ENCODE results near the gene BTBD19. TPM values are rescaled to one million over a fixed set of nuclear protein-coding genes. Genes with fewer than 3 reads are reported as not detected.
A peak's percentile ranks its signal among the peaks of the same experiment; 100 is the strongest.
"Not testable (repeated sequence)": the region's sequence is repeated elsewhere in the genome, so short reads cannot be mapped to it uniquely, and the experiment has no call there.

The BTBD19 gene
- total RNA-seq, 1 experiment from 2014 or later: 1.6 TPM

DNA sequence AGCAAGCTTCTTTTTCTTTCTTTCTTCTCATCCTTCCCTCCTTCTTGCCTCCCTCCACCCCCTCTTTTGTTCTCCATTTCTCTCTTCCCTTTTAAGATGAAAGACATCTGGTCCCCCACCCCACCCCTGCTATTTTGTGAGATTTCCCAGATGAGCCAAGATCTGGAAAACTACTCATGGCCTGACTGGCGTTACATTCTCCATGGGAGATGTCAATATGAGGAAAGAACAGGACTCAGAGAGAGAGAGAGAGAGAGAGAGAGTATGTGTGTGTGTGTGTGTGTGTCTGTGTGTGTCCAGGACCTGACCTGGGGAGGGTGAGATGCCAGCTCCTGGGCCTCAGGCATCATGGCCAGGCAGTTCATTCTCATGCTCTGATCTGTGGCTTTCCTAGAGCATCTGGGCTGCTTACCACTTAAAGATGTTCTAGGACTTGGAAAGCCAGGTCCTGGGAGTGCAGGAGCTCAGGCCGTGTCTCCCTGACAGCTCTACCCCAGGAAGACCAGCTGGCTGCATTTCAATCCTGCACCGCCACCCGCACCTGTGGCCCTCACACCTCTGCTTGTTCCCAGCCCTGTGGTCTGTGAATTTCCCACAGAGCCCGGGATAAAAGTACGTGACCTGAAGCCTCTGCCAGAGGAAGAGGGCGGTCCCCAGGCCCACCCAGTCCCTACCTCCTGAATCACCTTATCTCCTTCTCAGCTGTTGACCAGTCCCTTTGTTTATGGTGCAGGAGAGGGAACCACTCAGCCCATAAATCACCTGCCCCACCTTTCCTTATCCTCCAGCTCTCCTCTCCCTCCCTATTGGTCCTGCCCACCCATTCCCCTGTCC, 17.1 kb upstream of the BTBD19 start:
- 0 out of 2 replicates have a peak, but pooled peaks cover 5% of the 10 kb centered on the region for H3K4me1 ChIP-seq
- H3K36me3 ChIP-seq (ENCODE audit: control insufficient read depth, insufficient read depth, low read length): no peaks in the 10 kb centered on the region
- H3K4me3 ChIP-seq (ENCODE audit: low read depth, low read length): no peak overlapping the region
- H3K27me3 ChIP-seq (replicated peaks; ENCODE audit: control insufficient read depth, insufficient read depth, low read length): no peaks in the 10 kb centered on the region
- BruUV-seq (replicated peaks): no TSS peak
- intact Hi-C loops (cut with micrococcal nuclease; ENCODE audit: unreplicated experiment): loop anchor here (5.0 kb wide), 2 partner anchors 59 to 221 kb away; partner anchors contain the start of genes HECTD3, RNU5D-1 and UROD
- Mint-ChIP-seq H3K4me3 (ENCODE audit: unreplicated experiment) (no peak overlapping the region), H3K9me3 (ENCODE audit: unreplicated experiment) (no peaks in the 10 kb centered on the region), H3K27me3 (ENCODE audit: insufficient read depth, unreplicated experiment) (no peaks in the 10 kb centered on the region), H3K27ac (ENCODE audit: unreplicated experiment) (no peak overlapping the region), H3K4me1 (ENCODE audit: low read depth, unreplicated experiment) (peaks cover 14% of the 10 kb centered on the region), H3K36me3 (ENCODE audit: insufficient read depth, unreplicated experiment) (no peaks in the 10 kb centered on the region)
- TF ChIP-seq, protein P1, sequence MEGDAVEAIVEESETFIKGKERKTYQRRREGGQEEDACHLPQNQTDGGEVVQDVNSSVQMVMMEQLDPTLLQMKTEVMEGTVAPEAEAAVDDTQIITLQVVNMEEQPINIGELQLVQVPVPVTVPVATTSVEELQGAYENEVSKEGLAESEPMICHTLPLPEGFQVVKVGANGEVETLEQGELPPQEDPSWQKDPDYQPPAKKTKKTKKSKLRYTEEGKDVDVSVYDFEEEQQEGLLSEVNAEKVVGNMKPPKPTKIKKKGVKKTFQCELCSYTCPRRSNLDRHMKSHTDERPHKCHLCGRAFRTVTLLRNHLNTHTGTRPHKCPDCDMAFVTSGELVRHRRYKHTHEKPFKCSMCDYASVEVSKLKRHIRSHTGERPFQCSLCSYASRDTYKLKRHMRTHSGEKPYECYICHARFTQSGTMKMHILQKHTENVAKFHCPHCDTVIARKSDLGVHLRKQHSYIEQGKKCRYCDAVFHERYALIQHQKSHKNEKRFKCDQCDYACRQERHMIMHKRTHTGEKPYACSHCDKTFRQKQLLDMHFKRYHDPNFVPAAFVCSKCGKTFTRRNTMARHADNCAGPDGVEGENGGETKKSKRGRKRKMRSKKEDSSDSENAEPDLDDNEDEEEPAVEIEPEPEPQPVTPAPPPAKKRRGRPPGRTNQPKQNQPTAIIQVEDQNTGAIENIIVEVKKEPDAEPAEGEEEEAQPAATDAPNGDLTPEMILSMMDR (IDR thresholded peaks at IDR 0.05; ENCODE audit: insufficient read depth in 1 of 2, low read depth in 1 of 2, low read length in 1 of 2, severe bottlenecking in 1 of 2, unreplicated experiment in 1 of 2): no peak
- ChIA-PET POLR2A (interaction anchor here (0.5 kb wide), 1 partner anchor 9 kb away, joined by 3 read pairs; the partner anchor contains the start of gene PLK3), CTCF (interaction anchor here (0.5 to 1.1 kb wide), 3 partner anchors 17 to 1548 kb away, joined by 3 to 10 read pairs (median 3); partner anchors contain the start of genes BTBD19 and HECTD3)
- DNase-seq: no peak
- H3K9me3 ChIP-seq: no peaks in the 10 kb centered on the region

DNA sequence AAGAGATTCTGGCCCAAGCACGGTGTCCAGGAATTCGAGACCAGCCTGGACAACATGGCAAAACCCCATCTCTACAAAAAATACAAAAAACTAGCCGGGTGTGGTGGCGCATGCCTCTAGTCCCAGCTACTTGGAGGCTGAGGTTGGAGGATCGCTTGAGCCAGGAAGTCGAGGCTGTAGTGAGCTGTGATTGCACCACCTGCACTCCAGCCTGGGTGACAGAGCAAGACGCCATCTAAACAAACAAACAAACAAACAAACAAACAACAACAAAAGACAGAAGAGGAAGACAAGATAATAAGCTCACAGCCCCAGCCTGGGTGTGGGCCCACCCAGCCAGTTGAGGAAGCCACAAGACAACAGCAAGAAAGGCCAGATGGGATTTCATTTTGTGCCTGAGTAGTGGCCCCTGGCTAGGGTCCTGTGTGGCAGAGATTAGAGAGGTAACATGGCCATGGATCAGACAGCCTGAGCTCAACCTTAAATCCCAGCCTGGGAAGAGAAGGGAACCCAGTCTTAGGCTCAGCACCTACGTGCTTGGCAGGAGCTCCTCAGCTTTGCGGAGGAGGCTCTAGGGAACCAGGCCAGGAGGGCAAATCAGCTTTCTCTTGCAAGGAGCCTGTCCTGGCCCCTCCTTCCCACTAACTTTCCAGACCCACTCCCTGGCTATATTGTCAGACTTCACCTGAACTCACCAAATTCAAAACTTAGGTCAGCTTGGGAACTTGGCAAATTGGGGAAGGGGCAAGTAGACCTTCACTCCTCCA, 15.4 kb upstream of the BTBD19 start:
- peak overlapping the region; percentile 4 for H3K4me3 Mint-ChIP-seq (ENCODE audit: unreplicated experiment)
- H3K27me3 Mint-ChIP-seq (ENCODE audit: insufficient read depth, unreplicated experiment): no peaks in the 10 kb centered on the region
- Histone ChIP-seq H3K9me3 (no peaks in the 10 kb centered on the region), H3K4me3 (ENCODE audit: low read depth, low read length) (no peak overlapping the region), H3K36me3 (ENCODE audit: control insufficient read depth, insufficient read depth, low read length) (no peaks in the 10 kb centered on the region), H3K27me3 (replicated peaks; ENCODE audit: control insufficient read depth, insufficient read depth, low read length) (no peaks in the 10 kb centered on the region), H3K4me1 (0 out of 2 replicates have a peak, but pooled peaks cover 5% of the 10 kb centered on the region)
- intact Hi-C loops (cut with micrococcal nuclease; ENCODE audit: unreplicated experiment): loop anchor here (5.0 kb wide), 2 partner anchors 61 to 219 kb away; partner anchors contain the start of genes HECTD3, RNU5D-1 and UROD
- H3K4me1 Mint-ChIP-seq (ENCODE audit: low read depth, unreplicated experiment): peaks cover 14% of the 10 kb centered on the region
- POLR2A ChIA-PET: interaction anchor here (0.7 to 1.1 kb wide), 3 partner anchors 12 to 20 kb away, joined by 3 to 4 read pairs (median 4); no protein-coding TSS in a partner anchor
- DNase-seq: no peak
- no peaks in the 10 kb centered on the region for H3K9me3 Mint-ChIP-seq (ENCODE audit: unreplicated experiment)
- H3K36me3 Mint-ChIP-seq (ENCODE audit: insufficient read depth, unreplicated experiment): no peaks in the 10 kb centered on the region
- peak overlapping the region; percentile 74 for H3K27ac Mint-ChIP-seq (ENCODE audit: unreplicated experiment)
- CTCF ChIA-PET: interaction anchor here (0.6 to 1.1 kb wide), 4 partner anchors 26 to 1445 kb away, joined by 4 to 6 read pairs (median 4); partner anchors contain the start of gene HECTD3
- TF ChIP-seq, protein P1 (IDR thresholded peaks at IDR 0.05; ENCODE audit: insufficient read depth in 1 of 2, low read depth in 1 of 2, low read length in 1 of 2, severe bottlenecking in 1 of 2, unreplicated experiment in 1 of 2): no peak
- BruUV-seq (replicated peaks): no TSS peak

DNA sequence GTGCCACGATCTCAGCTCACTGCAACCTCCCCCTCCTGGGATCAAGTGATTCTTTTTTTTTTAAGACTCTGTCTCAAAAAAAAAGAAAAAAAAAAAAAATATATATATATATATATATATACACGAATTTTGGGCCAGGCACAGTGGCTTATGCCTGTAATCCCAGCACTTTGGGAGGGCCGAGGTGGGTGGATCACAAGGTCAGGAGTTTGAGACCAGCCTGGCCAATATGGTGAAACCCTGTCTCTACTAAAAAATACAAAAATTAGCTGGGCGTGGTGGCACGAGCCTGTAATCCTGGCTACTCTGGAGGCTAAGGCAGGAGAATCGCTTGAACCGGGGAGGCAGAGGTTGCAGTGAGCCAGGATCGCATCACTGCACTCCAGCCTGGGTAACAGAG, 10.4 kb upstream of the BTBD19 start:
- H3K27me3 ChIP-seq (replicated peaks; ENCODE audit: control insufficient read depth, insufficient read depth, low read length); H3K36me3 ChIP-seq (ENCODE audit: control insufficient read depth, insufficient read depth, low read length); H3K4me3 Mint-ChIP-seq (ENCODE audit: unreplicated experiment); H3K4me3 ChIP-seq (ENCODE audit: low read depth, low read length); CTCF ChIA-PET; POLR2A ChIA-PET; H3K36me3 Mint-ChIP-seq (ENCODE audit: insufficient read depth, unreplicated experiment); H3K4me1 ChIP-seq; DNase-seq; H3K27me3 Mint-ChIP-seq (ENCODE audit: insufficient read depth, unreplicated experiment); H3K9me3 ChIP-seq; BruUV-seq (replicated peaks); H3K9me3 Mint-ChIP-seq (ENCODE audit: unreplicated experiment); H3K27ac Mint-ChIP-seq (ENCODE audit: unreplicated experiment): not testable (repeated sequence)
- peaks cover 18% of the 10 kb centered on the region for H3K4me1 Mint-ChIP-seq (ENCODE audit: low read depth, unreplicated experiment)
- intact Hi-C loops (cut with micrococcal nuclease; ENCODE audit: unreplicated experiment): loop anchor here (2.0 kb wide), 1 partner anchor 17 kb away; no protein-coding TSS in a partner anchor

Data from Caco-2 (cell line).